Tibial nerve (tissue), 4 donors: ENCODE data around the gene NTPCR. TPM values are rescaled to one million over a fixed set of nuclear protein-coding genes. Genes with fewer than 3 reads are reported as not detected.

Source experiments
- DNase-seq, 2 donors: peaks; one replicate each; pipeline ENCODE4 v3.0.0-alpha.2; 2019; ENCODE audit warnings: low spot score in 2 of 2
- H3K27ac ChIP-seq, 4 donors: fragments of 200-600 bp; sonication (generic) in 3 of 4; one replicate each; pipeline ENCODE4 v1.5.1; 2017 to 2019; ENCODE audit warnings: mild to moderate bottlenecking in 1 of 4
- H3K27me3 ChIP-seq, 2 donors: fragments of 200-600 bp; sonication (generic) in 1 of 2; one replicate each; pipeline versions ENCODE4 v1.5.1 to v1.6.0; 2017 to 2019
- H3K36me3 ChIP-seq, 3 donors: fragments of 200-600 bp; sonication (generic); one replicate each; pipeline ENCODE4 v1.5.1; 2018 to 2019
- H3K4me1 ChIP-seq, 4 donors: fragments of 200-600 bp; sonication (generic) in 3 of 4; one replicate each; pipeline ENCODE4 v1.5.1; 2017 to 2019
- H3K4me3 ChIP-seq, 4 donors: fragments of 200-600 bp; sonication (generic) in 3 of 4; one replicate each; pipeline ENCODE4 v1.5.1; 2017 to 2019; ENCODE audit warnings: mild to moderate bottlenecking in 1 of 4, moderate library complexity in 1 of 4
- H3K9me3 ChIP-seq, 4 donors: fragments of 200-600 bp; sonication (generic) in 3 of 4; one replicate each; pipeline ENCODE4 v1.5.1; 2017 to 2019
- CTCF ChIP-seq, 5 experiments: fragments of 200-600 bp in 3 of 5; fragments of 450-650 bp in 2 of 5; sonication (generic) in 3 of 5; IDR thresholded peaks; one replicate each; pipeline ENCODE4 v1.5.1; 2016 to 2019; ENCODE audit warnings: antibody characterized with exemption in 5 of 5, mild to moderate bottlenecking in 3 of 5, moderate library complexity in 2 of 5
- EP300 ChIP-seq, 2 donors: sonication (generic); formaldehyde crosslinking; IDR thresholded peaks; one replicate each; pipeline ENCODE4 v1.6.1; 2017; ENCODE audit warnings: antibody characterized with exemption in 2 of 2, mild to moderate bottlenecking in 1 of 2
- POLR2A ChIP-seq, 2 donors: fragments of 450-650 bp; IDR thresholded peaks; one replicate each; pipeline ENCODE4 v1.6.1; 2017; ENCODE audit warnings: antibody characterized with exemption in 2 of 2, mild to moderate bottlenecking in 2 of 2, moderate library complexity in 2 of 2
- WGBS, 2 donors: methylation state at CpG; one replicate each; pipeline ENCODE4 v1.1.5; 2018; 5-methylcytosine and 5-hydroxymethylcytosine counted together
- total RNA-seq, 4 donors: library from RNA; depleted of rRNA; stranded (reverse); fragments of >200 nt; gene quantifications; one replicate each; pipeline ENCODE4 v1.1.0, GENCODE V29; 2016

NTPCR gene
- total RNA-seq, 4 donors from 2014 or later, result 16.5 to 20.0 (median 18.6) TPM

- no peak overlapping the region for H3K4me3 ChIP-seq
- WGBS, 2 donors, result 69 to 85% methylated on average over 3 of the region's 3 CpGs
- no peaks in the 10 kb centered on the region for H3K9me3 ChIP-seq
- H3K27ac ChIP-seq, result no peak overlapping the region
- no peaks in the 10 kb centered on the region for H3K4me1 ChIP-seq
- TF ChIP-seq POLR2A (IDR thresholded peaks at IDR 0.05) (no peak), EP300 (IDR thresholded peaks at IDR 0.05) (no peak), CTCF (IDR thresholded peaks at IDR 0.05) (no peak)
- no peak for DNase-seq
- H3K36me3 ChIP-seq, result no peaks in the 10 kb centered on the region
- H3K27me3 ChIP-seq, result no peaks in the 10 kb centered on the region
Observed at GRCh38 chr1:232932486-232933425, 17.7 kb upstream of the NTPCR start.

GRCh38 chr1:232936941-232937340 is 13.5 kb upstream of the NTPCR start:
- no peak overlapping the region for H3K27ac ChIP-seq
- no peak for TF ChIP-seq POLR2A (IDR thresholded peaks at IDR 0.05)
- TF ChIP-seq CTCF (IDR thresholded peaks at IDR 0.05), result no peak
- no peak for TF ChIP-seq EP300 (IDR thresholded peaks at IDR 0.05)
- H3K36me3 ChIP-seq, result no peaks in the 10 kb centered on the region
- DNase-seq, result no peak
- H3K4me1 ChIP-seq, result no peaks in the 10 kb centered on the region
- H3K4me3 ChIP-seq, result no peak overlapping the region
- H3K9me3 ChIP-seq, result peaks cover 0 to 6% (median 0%) of the 10 kb centered on the region in 4 donors
- WGBS, 2 donors, result 85 to 89% methylated on average over 6 of the region's 6 CpGs
- H3K27me3 ChIP-seq, result peaks cover 0 to 12% of the 10 kb centered on the region in 2 donors

- Histone ChIP-seq H3K9me3 (peaks cover 0 to 6% (median 0%) of the 10 kb centered on the region in 4 donors), H3K4me3 (no peak overlapping the region), H3K27ac (no peak overlapping the region), H3K36me3 (no peaks in the 10 kb centered on the region), H3K27me3 (peaks cover 0 to 12% of the 10 kb centered on the region in 2 donors), H3K4me1 (no peaks in the 10 kb centered on the region)
- 43 to 50% methylated on average over 8 of the region's 8 CpGs for WGBS, 2 donors
- DNase-seq, result no peak
- TF ChIP-seq CTCF (IDR thresholded peaks at IDR 0.05) (no peak), EP300 (IDR thresholded peaks at IDR 0.05) (no peak), POLR2A (IDR thresholded peaks at IDR 0.05) (no peak)
Observed at GRCh38 chr1:232937741-232938375, 12.6 kb upstream of the NTPCR start.

GRCh38 chr1:232938926-232939325 is 11.5 kb upstream of the NTPCR start:
- DNase-seq, result no peak
- Histone ChIP-seq H3K4me3 (no peak overlapping the region), H3K9me3 (peaks cover 0 to 6% (median 0%) of the 10 kb centered on the region in 4 donors), H3K4me1 (no peaks in the 10 kb centered on the region), H3K36me3 (no peaks in the 10 kb centered on the region), H3K27me3 (peaks cover 0 to 12% of the 10 kb centered on the region in 2 donors), H3K27ac (no peak overlapping the region)
- 92 to 94% methylated on average over 11 of the region's 11 CpGs for WGBS, 2 donors
- TF ChIP-seq EP300 (IDR thresholded peaks at IDR 0.05) (no peak), POLR2A (IDR thresholded peaks at IDR 0.05) (no peak), CTCF (IDR thresholded peaks at IDR 0.05) (no peak)

GRCh38 chr1:232939748-232940147 is 10.7 kb upstream of the NTPCR start:
- no peak overlapping the region for H3K4me3 ChIP-seq
- WGBS, 2 donors, result 88 to 93% methylated on average over 2 of the region's 2 CpGs
- no peak for TF ChIP-seq EP300 (IDR thresholded peaks at IDR 0.05)
- TF ChIP-seq POLR2A (IDR thresholded peaks at IDR 0.05), result no peak
- TF ChIP-seq CTCF (IDR thresholded peaks at IDR 0.05), result no peak
- H3K36me3 ChIP-seq, result no peaks in the 10 kb centered on the region
- DNase-seq, result no peak
- H3K27ac ChIP-seq, result no peak overlapping the region
- H3K9me3 ChIP-seq, result peaks cover 0 to 6% (median 0%) of the 10 kb centered on the region in 4 donors
- no peaks in the 10 kb centered on the region for H3K4me1 ChIP-seq
- H3K27me3 ChIP-seq, result peaks cover 0 to 12% of the 10 kb centered on the region in 2 donors
